Measurements from ENCODE around the gene OR2A12. TPM values are rescaled to one million over a fixed set of nuclear protein-coding genes. Genes with fewer than 3 reads are reported as not detected.
"Not testable (repeated sequence)": the region's sequence is repeated elsewhere in the genome, so short reads cannot be mapped to it uniquely, and the experiment has no call there.

Gene OR2A12
- polyA plus RNA-seq, 1 donor (not counting 4 experiments of a cell fraction or from before 2014, with no cell fraction given) = not detected

DNA sequence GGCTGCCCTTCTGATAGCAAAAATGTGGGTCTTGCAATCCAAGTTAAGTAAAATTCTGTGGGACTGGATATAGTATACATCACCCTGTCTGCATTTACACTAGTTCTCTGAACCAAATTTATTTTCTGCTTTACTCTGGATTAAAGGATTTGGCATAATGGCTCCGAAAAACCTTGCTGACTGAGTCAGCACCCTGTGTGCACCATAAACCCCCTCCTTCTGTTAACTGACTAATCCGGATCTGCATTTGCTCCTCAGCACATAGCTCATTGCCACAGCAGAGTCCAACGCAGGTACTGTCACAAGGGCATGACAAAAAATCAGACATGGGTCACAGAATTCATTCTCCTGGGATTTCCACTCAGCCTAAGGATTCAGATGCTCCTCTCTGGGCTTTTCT is 36.0 kb upstream of the OR2A12 start:
- no peak overlapping the region for H3K27ac ChIP-seq (ENCODE audit: control insufficient read depth, insufficient read depth, low read length)
- no peak overlapping the region for H3K4me2 ChIP-seq (ENCODE audit: control insufficient read depth, extremely low read depth, insufficient read depth, low read depth, low read length)
- H3K4me3 ChIP-seq (ENCODE audit: control insufficient read depth in 2 of 3, extremely low read depth in 1 of 3, insufficient read depth in 2 of 3, low read depth in 1 of 3, low read length in 3 of 3) = no peak overlapping the region
- TF ChIP-seq, protein P1, sequence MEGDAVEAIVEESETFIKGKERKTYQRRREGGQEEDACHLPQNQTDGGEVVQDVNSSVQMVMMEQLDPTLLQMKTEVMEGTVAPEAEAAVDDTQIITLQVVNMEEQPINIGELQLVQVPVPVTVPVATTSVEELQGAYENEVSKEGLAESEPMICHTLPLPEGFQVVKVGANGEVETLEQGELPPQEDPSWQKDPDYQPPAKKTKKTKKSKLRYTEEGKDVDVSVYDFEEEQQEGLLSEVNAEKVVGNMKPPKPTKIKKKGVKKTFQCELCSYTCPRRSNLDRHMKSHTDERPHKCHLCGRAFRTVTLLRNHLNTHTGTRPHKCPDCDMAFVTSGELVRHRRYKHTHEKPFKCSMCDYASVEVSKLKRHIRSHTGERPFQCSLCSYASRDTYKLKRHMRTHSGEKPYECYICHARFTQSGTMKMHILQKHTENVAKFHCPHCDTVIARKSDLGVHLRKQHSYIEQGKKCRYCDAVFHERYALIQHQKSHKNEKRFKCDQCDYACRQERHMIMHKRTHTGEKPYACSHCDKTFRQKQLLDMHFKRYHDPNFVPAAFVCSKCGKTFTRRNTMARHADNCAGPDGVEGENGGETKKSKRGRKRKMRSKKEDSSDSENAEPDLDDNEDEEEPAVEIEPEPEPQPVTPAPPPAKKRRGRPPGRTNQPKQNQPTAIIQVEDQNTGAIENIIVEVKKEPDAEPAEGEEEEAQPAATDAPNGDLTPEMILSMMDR (optimal IDR thresholded peaks at IDR 0.05 in 1 of 3, IDR thresholded peaks at IDR 0.05 in 1 of 3, conservative IDR thresholded peaks at IDR 0.05 in 1 of 3; ENCODE audit: extremely low read depth in 1 of 3, insufficient read depth in 2 of 3, low read length in 3 of 3) = no peak
- no peak for TF ChIP-seq EZH2 (IDR thresholded peaks at IDR 0.05; ENCODE audit: low read length)
- no peaks in the 10 kb centered on the region for H3K4me1 ChIP-seq (ENCODE audit: control insufficient read depth, extremely low read depth, insufficient read depth, low read length)
- dilution Hi-C loops (cut with MboI; ENCODE audit: extremely low pct_ligation_motif_present, low sequenced_read_pairs) = no loop called here
- H3K36me3 ChIP-seq (ENCODE audit: control insufficient read depth in 2 of 2, extremely low read depth in 1 of 2, insufficient read depth in 2 of 2, low read length in 2 of 2) = no peaks in the 10 kb centered on the region
- no peak for FAIRE-seq
- no peak overlapping the region for H2AFZ ChIP-seq (ENCODE audit: control insufficient read depth, low read length)
- no peak overlapping the region for H3K9ac ChIP-seq (ENCODE audit: control insufficient read depth, extremely low read depth, insufficient read depth, low read length)
- no peaks in the 10 kb centered on the region for H3K9me1 ChIP-seq (ENCODE audit: control insufficient read depth, extremely low read depth, insufficient read depth, low read length)
- H3K27me3 ChIP-seq (ENCODE audit: control insufficient read depth, extremely low read depth, insufficient read depth, low read length) = no peaks in the 10 kb centered on the region
- no peaks in the 10 kb centered on the region for H4K20me1 ChIP-seq (ENCODE audit: control insufficient read depth, extremely low read depth, insufficient read depth, low read length)
- H3K9me3 ChIP-seq (ENCODE audit: control insufficient read depth, low read depth, low read length) = no peaks in the 10 kb centered on the region
- H3K79me2 ChIP-seq (ENCODE audit: control insufficient read depth, insufficient read depth, low read length) = no peaks in the 10 kb centered on the region
- DNase-seq (ENCODE audit: low read depth, low spot score) = no peak

DNA sequence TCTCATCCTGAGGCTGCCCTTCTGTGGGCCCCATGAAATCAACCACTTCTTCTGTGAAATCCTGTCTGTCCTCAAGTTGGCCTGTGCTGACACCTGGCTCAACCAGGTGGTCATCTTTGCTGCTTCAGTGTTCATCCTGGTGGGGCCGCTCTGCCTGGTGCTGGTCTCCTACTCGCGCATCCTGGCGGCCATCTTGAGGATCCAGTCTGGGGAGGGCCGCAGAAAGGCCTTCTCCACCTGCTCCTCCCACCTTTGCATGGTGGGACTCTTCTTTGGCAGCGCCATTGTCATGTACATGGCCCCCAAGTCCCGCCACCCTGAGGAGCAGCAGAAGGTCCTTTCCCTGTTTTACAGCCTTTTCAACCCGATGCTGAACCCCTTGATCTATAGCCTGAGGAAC is 35.2 kb upstream of the OR2A12 start:
- H3K36me3 ChIP-seq (ENCODE audit: control insufficient read depth in 2 of 2, extremely low read depth in 1 of 2, insufficient read depth in 2 of 2, low read length in 2 of 2); DNase-seq (ENCODE audit: low read depth, low spot score); H3K79me2 ChIP-seq (ENCODE audit: control insufficient read depth, insufficient read depth, low read length); H3K4me1 ChIP-seq (ENCODE audit: control insufficient read depth, extremely low read depth, insufficient read depth, low read length); H2AFZ ChIP-seq (ENCODE audit: control insufficient read depth, low read length); H3K4me2 ChIP-seq (ENCODE audit: control insufficient read depth, extremely low read depth, insufficient read depth, low read depth, low read length); FAIRE-seq; H4K20me1 ChIP-seq (ENCODE audit: control insufficient read depth, extremely low read depth, insufficient read depth, low read length); H3K27ac ChIP-seq (ENCODE audit: control insufficient read depth, insufficient read depth, low read length); dilution Hi-C loops (cut with MboI; ENCODE audit: extremely low pct_ligation_motif_present, low sequenced_read_pairs); H3K9ac ChIP-seq (ENCODE audit: control insufficient read depth, extremely low read depth, insufficient read depth, low read length); H3K27me3 ChIP-seq (ENCODE audit: control insufficient read depth, extremely low read depth, insufficient read depth, low read length); H3K4me3 ChIP-seq (ENCODE audit: control insufficient read depth in 2 of 3, extremely low read depth in 1 of 3, insufficient read depth in 2 of 3, low read depth in 1 of 3, low read length in 3 of 3); H3K9me1 ChIP-seq (ENCODE audit: control insufficient read depth, extremely low read depth, insufficient read depth, low read length); H3K9me3 ChIP-seq (ENCODE audit: control insufficient read depth, low read depth, low read length): not testable (repeated sequence)

DNA sequence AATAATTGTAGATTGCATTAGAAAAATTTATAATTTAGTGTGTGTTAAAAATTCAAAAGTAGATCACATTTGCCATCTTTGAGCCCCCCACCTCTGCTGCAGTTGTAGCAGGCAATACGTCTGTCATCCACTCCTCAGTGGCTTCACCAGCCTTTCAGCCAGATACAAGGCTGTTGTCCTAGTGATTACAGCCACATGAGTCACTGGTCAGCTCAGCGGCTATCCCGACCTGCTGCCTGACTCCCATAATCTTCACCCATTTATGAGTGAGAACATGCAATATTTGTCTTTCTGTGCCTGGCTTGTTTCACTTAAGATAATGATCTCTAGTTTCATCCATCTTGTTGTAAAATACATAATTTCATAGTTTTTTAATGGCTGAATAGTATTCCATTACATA is 28.1 kb upstream of the OR2A12 start:
- no peak for DNase-seq (ENCODE audit: low read depth, low spot score)
- dilution Hi-C loops (cut with MboI; ENCODE audit: extremely low pct_ligation_motif_present, low sequenced_read_pairs) = no loop called here
- Histone ChIP-seq H3K79me2 (ENCODE audit: control insufficient read depth, insufficient read depth, low read length) (no peaks in the 10 kb centered on the region), H3K9me1 (ENCODE audit: control insufficient read depth, extremely low read depth, insufficient read depth, low read length) (no peaks in the 10 kb centered on the region), H3K4me1 (ENCODE audit: control insufficient read depth, extremely low read depth, insufficient read depth, low read length) (no peaks in the 10 kb centered on the region), H3K4me3 (ENCODE audit: control insufficient read depth in 2 of 3, extremely low read depth in 1 of 3, insufficient read depth in 2 of 3, low read depth in 1 of 3, low read length in 3 of 3) (no peak overlapping the region), H3K9ac (ENCODE audit: control insufficient read depth, extremely low read depth, insufficient read depth, low read length) (no peak overlapping the region), H4K20me1 (ENCODE audit: control insufficient read depth, extremely low read depth, insufficient read depth, low read length) (no peaks in the 10 kb centered on the region), H3K9me3 (ENCODE audit: control insufficient read depth, low read depth, low read length) (no peaks in the 10 kb centered on the region), H3K36me3 (ENCODE audit: control insufficient read depth in 2 of 2, extremely low read depth in 1 of 2, insufficient read depth in 2 of 2, low read length in 2 of 2) (no peaks in the 10 kb centered on the region), H2AFZ (ENCODE audit: control insufficient read depth, low read length) (no peak overlapping the region), H3K27ac (ENCODE audit: control insufficient read depth, insufficient read depth, low read length) (no peak overlapping the region), H3K27me3 (ENCODE audit: control insufficient read depth, extremely low read depth, insufficient read depth, low read length) (no peaks in the 10 kb centered on the region), H3K4me2 (ENCODE audit: control insufficient read depth, extremely low read depth, insufficient read depth, low read depth, low read length) (no peak overlapping the region)
- TF ChIP-seq EZH2 (IDR thresholded peaks at IDR 0.05; ENCODE audit: low read length) = no peak
- TF ChIP-seq, protein P1 (optimal IDR thresholded peaks at IDR 0.05 in 1 of 3, IDR thresholded peaks at IDR 0.05 in 1 of 3, conservative IDR thresholded peaks at IDR 0.05 in 1 of 3; ENCODE audit: extremely low read depth in 1 of 3, insufficient read depth in 2 of 3, low read length in 3 of 3) = no peak
- no peak for FAIRE-seq

All from keratinocyte (primary cell).